SU-DHL-6 (cell line): ENCODE measurements around the gene PTPN18.

Experiments
- EZH2phosphoT487 ChIP-seq: fragments of 200-600 bp; sonication (generic), shearing (Covaris generic); conservative IDR thresholded peaks from 2 replicates; pipeline ENCODE4 v1.6.1; 2018; ENCODE audit warnings: mild to moderate bottlenecking, antibody characterized with exemption, low read length, moderate library complexity, mixed read lengths
- TF ChIP-seq, protein P1 (sequence below): fragments of 200-600 bp; sonication (generic); IDR thresholded peaks from one replicate; pipeline ENCODE4 v1.5.1; 2017; ENCODE audit warnings: antibody characterized with exemption, mild to moderate bottlenecking, low read length, moderate library complexity; ENCODE audit not compliant: insufficient read depth, poor library complexity, severe bottlenecking

- TF ChIP-seq, protein P1, sequence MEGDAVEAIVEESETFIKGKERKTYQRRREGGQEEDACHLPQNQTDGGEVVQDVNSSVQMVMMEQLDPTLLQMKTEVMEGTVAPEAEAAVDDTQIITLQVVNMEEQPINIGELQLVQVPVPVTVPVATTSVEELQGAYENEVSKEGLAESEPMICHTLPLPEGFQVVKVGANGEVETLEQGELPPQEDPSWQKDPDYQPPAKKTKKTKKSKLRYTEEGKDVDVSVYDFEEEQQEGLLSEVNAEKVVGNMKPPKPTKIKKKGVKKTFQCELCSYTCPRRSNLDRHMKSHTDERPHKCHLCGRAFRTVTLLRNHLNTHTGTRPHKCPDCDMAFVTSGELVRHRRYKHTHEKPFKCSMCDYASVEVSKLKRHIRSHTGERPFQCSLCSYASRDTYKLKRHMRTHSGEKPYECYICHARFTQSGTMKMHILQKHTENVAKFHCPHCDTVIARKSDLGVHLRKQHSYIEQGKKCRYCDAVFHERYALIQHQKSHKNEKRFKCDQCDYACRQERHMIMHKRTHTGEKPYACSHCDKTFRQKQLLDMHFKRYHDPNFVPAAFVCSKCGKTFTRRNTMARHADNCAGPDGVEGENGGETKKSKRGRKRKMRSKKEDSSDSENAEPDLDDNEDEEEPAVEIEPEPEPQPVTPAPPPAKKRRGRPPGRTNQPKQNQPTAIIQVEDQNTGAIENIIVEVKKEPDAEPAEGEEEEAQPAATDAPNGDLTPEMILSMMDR: no peak
- TF ChIP-seq EZH2phosphoT487: no peak
Measured at GRCh38 chr2:130357864-130358263, 2.0 kb downstream of the PTPN18 start.
